GM12892 (cell line): ENCODE data around the gene KPTN.
A peak's percentile ranks its signal among the peaks of the same experiment; 100 is the strongest.

Source experiments
- DNase-seq: peaks from one replicate; pipeline ENCODE4 v3.0.0; 2011; ENCODE audit not compliant: insufficient read length
- FAIRE-seq: peaks from 2 replicates; lab custom pipeline; 2011; peaks lifted over from hg19 to GRCh38; lab: Jason Lieb, UNC
- POLR2A ChIP-seq: IDR thresholded peaks from 2 replicates; pipeline ENCODE4 v1.6.1; 2011; ENCODE audit warnings: low read depth, low read length, control low read depth
- POLR2AphosphoS5 ChIP-seq: IDR thresholded peaks from 2 replicates; pipeline ENCODE4 v1.6.1; 2011; ENCODE audit warnings: low read depth, low read length, control low read depth
- TAF1 ChIP-seq: IDR thresholded peaks from 2 replicates; pipeline ENCODE4 v1.6.1; 2011; ENCODE audit warnings: low read depth, mild to moderate bottlenecking, control low read depth, low read length, borderline replicate concordance

Gene KPTN

DNA sequence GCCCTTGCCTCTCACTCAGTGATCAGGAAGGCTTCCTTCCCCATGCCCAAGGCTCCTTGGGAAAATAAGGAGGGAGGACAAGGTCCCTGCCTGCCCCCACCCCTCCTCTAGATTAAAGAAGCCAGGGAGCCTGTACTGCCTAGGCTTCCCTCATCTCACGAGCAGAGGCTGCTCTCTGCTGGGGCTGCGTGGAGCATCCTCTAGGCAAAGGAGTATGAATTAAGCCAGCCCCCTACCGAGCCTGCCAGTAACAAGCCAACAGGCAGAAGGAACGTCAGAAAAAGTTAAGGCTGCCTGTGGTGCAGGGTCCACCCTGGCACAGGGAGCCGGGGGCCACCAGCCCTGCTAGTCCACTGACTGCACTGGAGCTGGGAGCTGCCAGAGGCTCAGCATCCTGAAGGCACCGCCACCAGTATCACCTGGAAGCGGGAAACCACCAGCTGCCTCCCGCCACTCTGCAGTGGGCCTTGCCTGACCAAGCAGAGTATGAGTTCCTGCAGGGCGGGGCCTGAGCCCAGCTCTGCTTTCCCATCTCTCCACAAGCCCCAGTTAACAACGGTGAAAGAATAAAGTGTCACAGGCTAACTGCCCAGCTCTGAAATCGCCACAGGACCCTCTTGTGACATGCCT is 24.0 kb upstream of the KPTN start:
- FAIRE-seq = no peak
- DNase-seq = no peak
- TF ChIP-seq POLR2A (no peak), POLR2AphosphoS5 (no peak), TAF1 (no peak)

GRCh38 chr19:47507012-47507411 is 23.0 kb upstream of the KPTN start:
- DNase-seq = no peak
- no peak for FAIRE-seq
- TF ChIP-seq POLR2A (no peak), POLR2AphosphoS5 (no peak)

GRCh38 chr19:47506459-47506858 is 22.4 kb upstream of the KPTN start:
- DNase-seq (no peak), FAIRE-seq (no peak)
- no peak for TF ChIP-seq POLR2A
- TF ChIP-seq TAF1 = no peak

- FAIRE-seq (no peak), DNase-seq (no peak)
- TF ChIP-seq POLR2AphosphoS5 (no peak), TAF1 (no peak)
Measured at GRCh38 chr19:47505506-47505905, 21.5 kb upstream of the KPTN start.

- TF ChIP-seq POLR2AphosphoS5 = no peak
- TF ChIP-seq TAF1 = no peak
- TF ChIP-seq POLR2A = no peak
- FAIRE-seq (no peak), DNase-seq (no peak)
Measured at GRCh38 chr19:47503826-47504150, 19.8 kb upstream of the KPTN start.

DNA sequence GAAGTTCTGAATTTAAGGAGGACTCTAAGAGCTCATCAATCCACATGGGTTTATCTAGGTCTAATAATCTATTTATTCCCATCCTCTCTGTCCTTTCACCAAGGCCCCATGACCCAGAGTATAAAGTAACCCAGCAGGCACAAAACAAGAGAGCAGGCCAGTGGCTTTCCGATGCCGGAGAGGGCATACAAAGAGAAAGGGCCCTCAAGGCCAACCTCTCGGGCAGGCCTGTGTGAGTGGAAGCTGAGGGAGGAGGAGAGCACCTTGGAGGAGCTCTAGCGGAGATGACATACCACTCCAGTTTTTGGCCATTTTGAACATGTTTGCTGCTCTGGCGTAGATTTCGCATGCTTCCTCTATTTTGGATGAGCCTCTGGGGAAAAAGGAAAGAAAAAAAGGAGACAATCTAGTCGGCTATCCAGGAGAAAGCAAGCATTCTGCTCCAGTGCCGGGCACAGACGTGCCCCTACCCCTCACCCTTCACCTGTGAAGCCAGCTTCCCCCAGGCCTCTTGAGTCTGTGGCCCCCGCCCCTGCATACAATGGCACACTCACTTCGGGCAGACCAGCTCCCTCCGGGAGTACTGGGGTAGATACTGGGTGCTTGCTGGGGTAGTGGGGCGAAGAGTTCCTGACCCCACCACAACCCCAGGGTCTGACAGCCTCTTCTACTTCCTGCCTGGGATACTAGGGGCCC is 19.3 kb upstream of the KPTN start:
- TF ChIP-seq POLR2A (no peak), POLR2AphosphoS5 (no peak), TAF1 (no peak)
- FAIRE-seq = no peak
- no peak for DNase-seq

- FAIRE-seq (no peak), DNase-seq (no peak)
- peak; percentile 22; the same call in 1 of the 2 replicates for TF ChIP-seq POLR2A
- TF ChIP-seq POLR2AphosphoS5 = no peak
- TF ChIP-seq TAF1 = no peak
Measured at GRCh38 chr19:47499863-47500830, 16.1 kb upstream of the KPTN start.

DNA sequence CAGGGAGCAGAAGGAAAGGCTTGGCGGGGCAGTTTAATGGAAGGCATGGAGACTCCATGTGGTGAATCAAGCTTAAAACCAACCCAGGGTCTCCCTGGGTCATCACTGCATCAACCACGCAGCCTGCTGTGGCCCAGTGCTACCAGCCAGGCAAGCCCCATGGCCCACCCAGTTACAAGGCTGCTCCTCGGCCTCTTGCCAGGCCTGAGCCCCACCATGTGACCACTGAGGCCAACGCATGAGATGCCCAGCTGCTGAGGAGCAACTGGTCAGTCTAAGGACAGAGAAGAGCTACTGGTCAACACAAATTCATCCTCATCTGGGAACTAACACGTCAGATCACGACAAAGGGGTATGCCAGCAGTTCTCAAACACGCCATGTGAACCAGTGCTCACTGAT is 15.4 kb upstream of the KPTN start:
- TF ChIP-seq POLR2AphosphoS5 (no peak), POLR2A (no peak), TAF1 (no peak)

GRCh38 chr19:47498561-47498960 is 14.5 kb upstream of the KPTN start:
- TF ChIP-seq POLR2AphosphoS5 (no peak), TAF1 (no peak)
- no peak for FAIRE-seq
- no peak for DNase-seq

More for the DNA sequence above, 15.4 kb upstream of the KPTN start:
- DNase-seq (no peak), FAIRE-seq (no peak)

- no peak for FAIRE-seq
- DNase-seq = no peak
- TF ChIP-seq POLR2A = no peak
- TF ChIP-seq POLR2AphosphoS5 = no peak
- TF ChIP-seq TAF1 = no peak
Measured at GRCh38 chr19:47497821-47498520, 14.0 kb upstream of the KPTN start.
